CD4-positive, alpha-beta T cell (primary cell): ENCODE results near the gene IFI27L1. TPM values are rescaled to one million over a fixed set of nuclear protein-coding genes. Genes with fewer than 3 reads are reported as not detected.

Source experiments
- ATAC-seq: fragments of 200-7000 bp; cut with Tn5 transposase; one replicate; pipeline ENCODE4 v1.10.0; 2022; ENCODE audit warnings: mild to moderate bottlenecking; ENCODE audit not compliant: poor library complexity
- CTCF ChIA-PET: fragments of 350-600 bp; sonication (Branson Sonifier 250); formaldehyde crosslinking; loops from one replicate; lab custom pipeline; 2021; ENCODE audit warnings: antibody characterized with exemption, inconsistent platforms; lab: Charles Lee
- POLR2A ChIA-PET: fragments of 350-600 bp; sonication (Branson Sonifier 250); formaldehyde crosslinking; loops from one replicate; lab custom pipeline; 2021; ENCODE audit warnings: antibody characterized with exemption, inconsistent platforms; lab: Charles Lee
- DNase-seq, 14 experiments: peaks; one replicate each; pipeline ENCODE4 v3.0.0-alpha.2; 2013 to 2020; ENCODE audit warnings: mixed read lengths in 2 of 14
- H3K27ac ChIP-seq, 2 donors: one replicate each; pipeline versions ENCODE4 v1.5.1 to v1.7.0; 2013; ENCODE audit warnings: low read length in 2 of 2, low read depth in 1 of 2, mild to moderate bottlenecking in 1 of 2
- H3K27me3 ChIP-seq, 2 experiments: 1 replicate in 1 of 2; 2 replicates in 1 of 2; pipeline versions ENCODE4 v1.6.1 to v1.7.0; 2013; ENCODE audit warnings: low read length in 2 of 2, control low read depth in 1 of 2, mild to moderate bottlenecking in 1 of 2, moderate library complexity in 1 of 2; ENCODE audit not compliant: insufficient read depth in 2 of 2, control insufficient read depth in 1 of 2
- H3K36me3 ChIP-seq: one replicate; pipeline ENCODE4 v1.6.1; 2013; ENCODE audit warnings: low read length, control low read depth; ENCODE audit not compliant: insufficient read depth
- H3K4me1 ChIP-seq: one replicate; pipeline ENCODE4 v1.6.1; 2013; ENCODE audit warnings: low read length, control low read depth; ENCODE audit not compliant: insufficient read depth
- H3K4me3 ChIP-seq: one replicate; pipeline ENCODE4 v1.5.1; 2013; ENCODE audit warnings: mild to moderate bottlenecking, low read length, moderate library complexity
- H3K9me3 ChIP-seq, 2 experiments: 1 replicate in 1 of 2; 2 replicates in 1 of 2; pipeline versions ENCODE4 v1.6.1 to v1.7.0; 2013; ENCODE audit warnings: low read length in 2 of 2, mild to moderate bottlenecking in 2 of 2, control low read depth in 1 of 2, moderate library complexity in 1 of 2; ENCODE audit not compliant: control insufficient read depth in 1 of 2, insufficient read depth in 1 of 2
- H3K27ac Mint-ChIP-seq: one replicate; pipeline ENCODE4 v1.8.0; 2020; ENCODE audit warnings: mixed read lengths
- H3K27me3 Mint-ChIP-seq: one replicate; pipeline ENCODE4 v1.8.0; 2021; ENCODE audit warnings: mixed read lengths
- H3K36me3 Mint-ChIP-seq: one replicate; pipeline ENCODE4 v1.8.0; 2021; ENCODE audit warnings: low read depth, mixed read lengths
- H3K4me1 Mint-ChIP-seq: one replicate; pipeline ENCODE4 v1.8.0; 2021; ENCODE audit warnings: low read depth, mixed read lengths
- H3K4me3 Mint-ChIP-seq: one replicate; pipeline ENCODE4 v1.8.0; 2020; ENCODE audit warnings: mild to moderate bottlenecking, mixed read lengths
- H3K9me3 Mint-ChIP-seq: one replicate; pipeline ENCODE4 v1.8.0; 2020; ENCODE audit warnings: mixed read lengths
- CTCF ChIP-seq: fragments of 200-600 bp; IDR thresholded peaks from one replicate; pipeline ENCODE4 v1.8.0; 2022; ENCODE audit warnings: antibody characterized with exemption, mild to moderate bottlenecking
- intact Hi-C, 2 experiments: fragments of 100-400 bp; cut with DNase I in 1 of 2; cut with micrococcal nuclease in 1 of 2; formaldehyde crosslinking; loops; one replicate each; pipeline versions ENCODE4 v1.15.1 to v1.9.0; 2023 to 2025; cut with DNase I, micrococcal nuclease
- total RNA-seq, 174 experiments: library from RNA in 2 of 174; stranded (reverse) in 2 of 174; gene quantifications; one replicate each; pipeline ENCODE4 v1.2.3 and lab custom pipeline; 2021 to 2026

Gene IFI27L1
- total RNA-seq, 2 experiments from 2014 or later, result 14.1 to 14.3 TPM

- no peaks in the 10 kb centered on the region for H3K4me1 Mint-ChIP-seq
- CTCF ChIA-PET, result interaction anchor here (0.6 kb wide), 1 partner anchor 195 kb away, joined by 3 read pairs; no protein-coding TSS in a partner anchor
- no peaks in the 10 kb centered on the region for H3K9me3 Mint-ChIP-seq
- H3K27me3 Mint-ChIP-seq, result peaks cover 23% of the 10 kb centered on the region
- intact Hi-C loops, result no loop called here
- no peaks in the 10 kb centered on the region for H3K9me3 ChIP-seq
- H3K27ac Mint-ChIP-seq, result no peak overlapping the region
- H3K36me3 ChIP-seq, result no peaks in the 10 kb centered on the region
- no peak for DNase-seq
- ATAC-seq, result no peak
- H3K4me1 ChIP-seq, result peaks cover 4% of the 10 kb centered on the region
- no peak for TF ChIP-seq CTCF
- H3K4me3 Mint-ChIP-seq, result no peak overlapping the region
- H3K4me3 ChIP-seq, result no peak overlapping the region
- H3K27ac ChIP-seq, result no peak overlapping the region
- H3K36me3 Mint-ChIP-seq, result no peaks in the 10 kb centered on the region
- POLR2A ChIA-PET, result no interaction called here
- H3K27me3 ChIP-seq, result peaks cover 3 to 7% of the 10 kb centered on the region in 2 experiments
Observed at GRCh38 chr14:94112513-94113063, 31.5 kb downstream of the IFI27L1 start.

GRCh38 chr14:94113073-94113472 lies 32.0 kb downstream of the IFI27L1 start:
- Histone ChIP-seq H3K4me3 (no peak overlapping the region), H3K9me3 (no peaks in the 10 kb centered on the region), H3K36me3 (no peaks in the 10 kb centered on the region), H3K4me1 (peaks cover 4% of the 10 kb centered on the region), H3K27me3 (peaks cover 3 to 7% of the 10 kb centered on the region in 2 experiments), H3K27ac (no peak overlapping the region)
- ATAC-seq (no peak), DNase-seq (no peak)
- intact Hi-C loops, result no loop called here
- Mint-ChIP-seq H3K9me3 (no peaks in the 10 kb centered on the region), H3K27ac (no peak overlapping the region), H3K4me1 (no peaks in the 10 kb centered on the region), H3K4me3 (no peak overlapping the region), H3K36me3 (no peaks in the 10 kb centered on the region), H3K27me3 (peaks cover 27% of the 10 kb centered on the region)
- no peak for TF ChIP-seq CTCF
- ChIA-PET POLR2A (no interaction called here), CTCF (interaction anchor here (0.6 kb wide), 1 partner anchor 194 kb away, joined by 3 read pairs; no protein-coding TSS in a partner anchor)

GRCh38 chr14:94113490-94113889 lies 32.4 kb downstream of the IFI27L1 start:
- ChIA-PET CTCF (interaction anchor here (0.6 kb wide), 1 partner anchor 194 kb away, joined by 3 read pairs; no protein-coding TSS in a partner anchor), POLR2A (interaction anchor here (0.6 kb wide), 1 partner anchor 997 kb away, joined by 4 read pairs; no protein-coding TSS in a partner anchor)
- no peak for DNase-seq
- intact Hi-C loops, result no loop called here
- H3K27me3 ChIP-seq, result peaks cover 3 to 7% of the 10 kb centered on the region in 2 experiments
- H3K27ac ChIP-seq, result no peak overlapping the region
- no peak overlapping the region for H3K4me3 Mint-ChIP-seq
- ATAC-seq, result no peak
- no peak for TF ChIP-seq CTCF
- H3K4me1 Mint-ChIP-seq, result no peaks in the 10 kb centered on the region
- H3K36me3 ChIP-seq, result no peaks in the 10 kb centered on the region
- peaks cover 28% of the 10 kb centered on the region for H3K27me3 Mint-ChIP-seq
- no peak overlapping the region for H3K27ac Mint-ChIP-seq
- peaks cover 4% of the 10 kb centered on the region for H3K4me1 ChIP-seq
- H3K9me3 ChIP-seq, result no peaks in the 10 kb centered on the region
- no peak overlapping the region for H3K4me3 ChIP-seq
- H3K9me3 Mint-ChIP-seq, result no peaks in the 10 kb centered on the region
- no peaks in the 10 kb centered on the region for H3K36me3 Mint-ChIP-seq
